K562 (cell line): Measurements from ENCODE around the gene GOLGA6D. TPM values are rescaled to one million over a fixed set of nuclear protein-coding genes. Genes with fewer than 3 reads are reported as not detected.
"Not testable (repeated sequence)": the region's sequence is repeated elsewhere in the genome, so short reads cannot be mapped to it uniquely, and the experiment has no call there.

ENCODE experiments used
- ATAC-seq: fragments of 200-7000 bp; cut with Tn5 transposase; 3 replicates; pipeline ENCODE4 v1.9.1; 2020; ENCODE audit warnings: moderate library complexity
- BruUV-seq: library from RNA; stranded (reverse); fragments of 400-500 nt; replicated peaks from 2 replicates; lab custom pipeline; 2021; lab: Mats Ljungman, UMichigan
- CTCF ChIA-PET: fragments of 300-600 bp; formaldehyde crosslinking; extraction: SDS; loops from one replicate; lab custom pipeline; 2021; ENCODE audit warnings: low intra/inter-chr PET ratio; lab: Yijun Ruan, JAX
- POLR2A ChIA-PET: fragments of 300-600, 350-650 bp; sonication (Branson Sonifier 250); formaldehyde crosslinking; extraction: SDS; loops from one replicate; lab custom pipeline; 2021; ENCODE audit warnings: antibody characterized with exemption, inconsistent platforms; lab: Yijun Ruan, JAX
- DNase-seq, 4 experiments: peaks; one replicate each; pipeline versions ENCODE4 v3.0.0 to v3.0.0-alpha.2; 2011 to 2018; ENCODE audit warnings: low spot score in 3 of 4, mixed read lengths in 3 of 4; ENCODE audit errors: extremely low read depth in 1 of 4
- FAIRE-seq: peaks from 2 replicates; lab custom pipeline; 2011; peaks lifted over from hg19 to GRCh38; lab: Jason Lieb, UNC
- H2AFZ ChIP-seq: 2 replicates; pipeline ENCODE4 v1.6.0; 2011; ENCODE audit warnings: low read depth, low read length, control low read depth, inconsistent platforms
- H3K27ac ChIP-seq: fragments of 200-600 bp; 3 replicates; pipeline ENCODE4 v1.8.0; 2011; ENCODE audit warnings: low read depth, mild to moderate bottlenecking, control low read depth, inconsistent platforms, low read length, moderate library complexity, mixed read lengths; ENCODE audit errors: extremely low read depth
- H3K27me3 ChIP-seq, 2 experiments: fragments of 300-600 bp in 1 of 2; 2 replicates in 1 of 2; 3 replicates in 1 of 2; pipeline versions ENCODE4 v1.6.0 to v1.8.0; 2011; ENCODE audit warnings: inconsistent platforms in 2 of 2, low read length in 2 of 2, mild to moderate bottlenecking in 1 of 2, mixed read lengths in 1 of 2, moderate library complexity in 1 of 2; ENCODE audit not compliant: control insufficient read depth in 2 of 2, insufficient read depth in 2 of 2
- H3K36me3 ChIP-seq: fragments of 300-600 bp; 3 replicates; pipeline ENCODE4 v1.8.0; 2011; ENCODE audit warnings: mild to moderate bottlenecking, low read length, inconsistent platforms; ENCODE audit not compliant: control insufficient read depth, insufficient read depth
- H3K4me1 ChIP-seq, 2 experiments: fragments of 200-600 bp in 1 of 2; replicated peaks in 1 of 2; 2 replicates in 1 of 2; 3 replicates in 1 of 2; pipeline versions ENCODE4 v1.5.1 to v1.8.0; 2011; ENCODE audit warnings: inconsistent platforms in 2 of 2, low read length in 2 of 2, mild to moderate bottlenecking in 1 of 2, mixed read lengths in 1 of 2, moderate library complexity in 1 of 2; ENCODE audit not compliant: control insufficient read depth in 2 of 2, insufficient read depth in 2 of 2
- H3K4me2 ChIP-seq: 2 replicates; pipeline ENCODE4 v1.6.1; 2011; ENCODE audit warnings: low read length, control low read depth, inconsistent platforms, mixed read lengths; ENCODE audit not compliant: insufficient read depth
- H3K4me3 ChIP-seq: fragments of 200-600 bp; sonication (generic), shearing (Covaris generic); 2 replicates; pipeline ENCODE4 v1.5.1; 2016; ENCODE audit warnings: control low read depth, inconsistent platforms
- H3K79me2 ChIP-seq: fragments of 200-600 bp; 3 replicates; pipeline ENCODE4 v1.8.0; 2011; ENCODE audit warnings: low read length, inconsistent platforms; ENCODE audit not compliant: control insufficient read depth, insufficient read depth
- H3K9ac ChIP-seq, 2 experiments: 2 replicates each; pipeline versions ENCODE4 v1.6.0 to v1.6.1; 2011; ENCODE audit warnings: low read depth in 2 of 2, low read length in 2 of 2, control low read depth in 1 of 2, inconsistent platforms in 1 of 2, mild to moderate bottlenecking in 1 of 2, mixed read lengths in 1 of 2; ENCODE audit not compliant: insufficient read depth in 1 of 2
- H3K9me1 ChIP-seq: one replicate; pipeline ENCODE4 v1.6.0; 2011; ENCODE audit warnings: inconsistent platforms, mild to moderate bottlenecking, low read length, moderate library complexity; ENCODE audit not compliant: control insufficient read depth, insufficient read depth
- H3K9me3 ChIP-seq: replicated peaks from 2 replicates; pipeline ENCODE4 v1.5.1; 2011; ENCODE audit warnings: low read depth, low read length, inconsistent platforms; ENCODE audit not compliant: control insufficient read depth, insufficient read depth
- H4K20me1 ChIP-seq: replicated peaks from 2 replicates; pipeline ENCODE4 v1.6.1; 2011; ENCODE audit warnings: low read length, inconsistent platforms, mixed read lengths; ENCODE audit not compliant: control insufficient read depth, insufficient read depth
- WGBS: fragments of 100-300 bp; shearing (Covaris generic); methylation state at CpG from one replicate; pipeline ENCODE4 v1.1.6; 2016; ENCODE audit warnings: low coverage, mixed read lengths; ENCODE audit not compliant: insufficient coverage; ENCODE audit errors: missing lambda C conversion rate; 5-methylcytosine and 5-hydroxymethylcytosine counted together
- in situ Hi-C: fragments of 300-500 bp; cut with MboI; formaldehyde crosslinking; loops from 4 replicates; pipeline ENCODE4 v1.15.0; 2018; ENCODE audit warnings: inconsistent platforms, mixed read lengths
- intact Hi-C: fragments of 100-400 bp; cut with micrococcal nuclease; formaldehyde crosslinking; loops from 2 replicates; pipeline ENCODE4 v1.14.2; 2022
- polyA plus RNA-seq, 8 experiments: library from polyadenylated mRNA; depleted of rRNA in 4 of 8; stranded (reverse) in 5 of 8; unstranded in 3 of 8; fragments of >200 nt; fragmentation: Nextera tagmentation in 2 of 8; fragmentation: Illumina TruSeq in 1 of 8; extraction: Ambion mirVana in 2 of 8; extraction: Trizol in 1 of 8; gene quantifications; 2 replicates each; pipeline versions ENCODE4 v1.2.1 to v1.2.3, GENCODE V29; 2011 to 2014; ENCODE audit warnings: inconsistent platforms in 1 of 8, missing spikeins in 1 of 8
- total RNA-seq, 7 experiments: library from RNA; depleted of rRNA in 6 of 7; stranded (reverse); fragments of >200 nt in 6 of 7; fragmentation: Illumina TruSeq in 2 of 7; extraction: Trizol in 2 of 7; gene quantifications; 2 replicates each; pipeline versions ENCODE4 v1.2.1 to v1.2.3, GENCODE V29; 2011 to 2021; ENCODE audit warnings: low replicate concordance in 1 of 7

Gene GOLGA6D
- total and polyA plus RNA-seq, 9 of the 15 experiments (the other 6 are each of a cell fraction or from before 2014, with no cell fraction given) = not detected

- H3K4me1 ChIP-seq, intact Hi-C loops, H4K20me1 ChIP-seq, POLR2A ChIA-PET, H3K79me2 ChIP-seq, ATAC-seq, H3K27ac ChIP-seq, BruUV-seq, H3K4me3 ChIP-seq, FAIRE-seq, H3K9me3 ChIP-seq, H3K36me3 ChIP-seq, CTCF ChIA-PET, H3K27me3 ChIP-seq, H2AFZ ChIP-seq, H3K9ac ChIP-seq, H3K9me1 ChIP-seq, H3K4me2 ChIP-seq: not testable (repeated sequence)
- peak in 1 of 4 experiments; percentile 0 for DNase-seq
- 4% methylated on average over 3 of the region's 3 CpGs for WGBS
- in situ Hi-C loops = loop anchor here (25.0 kb wide), 3 partner anchors 938 to 1313 kb away; partner anchors contain the start of gene ISLR2
These were observed 7.0 kb upstream of the GOLGA6D start for GRCh38 chr15:75275617-75276016.

GRCh38 chr15:75278497-75278896, 4.1 kb upstream of the GOLGA6D start:
- POLR2A ChIA-PET, CTCF ChIA-PET, H3K9me1 ChIP-seq, H3K9ac ChIP-seq, H3K27me3 ChIP-seq, ATAC-seq, DNase-seq, H3K79me2 ChIP-seq, H4K20me1 ChIP-seq, H3K4me1 ChIP-seq, H3K4me3 ChIP-seq, H3K27ac ChIP-seq, FAIRE-seq, intact Hi-C loops, BruUV-seq, H3K4me2 ChIP-seq, H3K36me3 ChIP-seq, H3K9me3 ChIP-seq, H2AFZ ChIP-seq: not testable (repeated sequence)
- in situ Hi-C loops = loop anchor here (25.0 kb wide), 3 partner anchors 941 to 1316 kb away; partner anchors contain the start of gene ISLR2
- WGBS = no CpG with 5 or more reads among the region's 1 CpG

GRCh38 chr15:75284152-75284551, 1.5 kb downstream of the GOLGA6D start:
- H3K27me3 ChIP-seq, H4K20me1 ChIP-seq, H3K79me2 ChIP-seq, H2AFZ ChIP-seq, CTCF ChIA-PET, H3K9me3 ChIP-seq, POLR2A ChIA-PET, H3K27ac ChIP-seq, H3K36me3 ChIP-seq, intact Hi-C loops, H3K4me1 ChIP-seq, H3K4me3 ChIP-seq, ATAC-seq, BruUV-seq, DNase-seq, H3K4me2 ChIP-seq, H3K9me1 ChIP-seq, H3K9ac ChIP-seq, FAIRE-seq: not testable (repeated sequence)
- in situ Hi-C loops = loop anchor here (25.0 kb wide), 3 partner anchors 947 to 1322 kb away; partner anchors contain the start of gene ISLR2
- no CpG with 5 or more reads among the region's 3 CpGs for WGBS

DNA sequence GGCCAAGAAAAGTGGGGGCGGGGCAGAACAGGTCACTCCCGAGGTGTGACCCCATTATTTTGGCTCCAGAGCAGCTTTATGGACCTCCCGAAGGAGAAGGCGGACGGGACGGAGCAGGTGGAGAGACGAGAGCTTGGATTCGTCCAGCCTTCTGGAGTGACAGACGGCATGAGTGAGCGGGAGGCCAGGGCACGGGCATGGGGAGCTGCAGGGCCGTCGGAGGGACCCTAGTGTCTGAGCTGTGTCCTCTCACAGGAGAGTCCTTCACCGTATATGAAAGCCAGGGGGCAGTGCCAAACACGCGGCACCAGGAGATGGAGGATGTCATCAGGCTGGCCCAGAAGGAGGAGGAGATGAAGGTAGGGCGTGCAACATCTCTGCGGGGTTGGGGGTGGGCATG, 11.0 kb downstream of the GOLGA6D start:
- FAIRE-seq, H3K4me3 ChIP-seq, CTCF ChIA-PET, H3K4me2 ChIP-seq, H2AFZ ChIP-seq, DNase-seq, H3K9me1 ChIP-seq, intact Hi-C loops, BruUV-seq, H3K27me3 ChIP-seq, ATAC-seq, H3K27ac ChIP-seq, H3K9me3 ChIP-seq, H3K79me2 ChIP-seq, POLR2A ChIA-PET, H3K9ac ChIP-seq, H4K20me1 ChIP-seq, H3K4me1 ChIP-seq, H3K36me3 ChIP-seq: not testable (repeated sequence)
- no CpG with 5 or more reads among the region's 18 CpGs for WGBS
- in situ Hi-C loops = loop anchor here (25.0 kb wide), 3 partner anchors 956 to 1331 kb away; partner anchors contain the start of gene ISLR2
